HUES6 (cell line): ENCODE measurements around the gene PDE8B.
A peak's percentile ranks its signal among the peaks of the same experiment; 100 is the strongest.

ENCODE experiments used
- H3K27ac ChIP-seq: 2 replicates; pipeline ENCODE4 v1.7.0; 2013; ENCODE audit warnings: low read depth, mild to moderate bottlenecking, low read length, inconsistent platforms
- H3K27me3 ChIP-seq: 2 replicates; pipeline ENCODE4 v1.6.1; 2013; ENCODE audit warnings: low read length; ENCODE audit not compliant: control insufficient read depth, insufficient read depth
- H3K36me3 ChIP-seq: 2 replicates; pipeline ENCODE4 v1.6.1; 2013; ENCODE audit warnings: low read length; ENCODE audit not compliant: control insufficient read depth, insufficient read depth
- H3K4me1 ChIP-seq: 2 replicates; pipeline ENCODE4 v1.6.1; 2013; ENCODE audit warnings: low read length; ENCODE audit not compliant: control insufficient read depth, insufficient read depth
- H3K4me3 ChIP-seq: 2 replicates; pipeline ENCODE4 v1.5.1; 2013; ENCODE audit warnings: low read depth, low read length
- H3K9ac ChIP-seq: one replicate; pipeline ENCODE4 v1.6.1; 2013; ENCODE audit warnings: mild to moderate bottlenecking, low read length
- H3K9me3 ChIP-seq: 2 replicates; pipeline ENCODE4 v1.6.1; 2013; ENCODE audit warnings: low read depth, low read length; ENCODE audit not compliant: control insufficient read depth, insufficient read depth

The PDE8B gene

DNA sequence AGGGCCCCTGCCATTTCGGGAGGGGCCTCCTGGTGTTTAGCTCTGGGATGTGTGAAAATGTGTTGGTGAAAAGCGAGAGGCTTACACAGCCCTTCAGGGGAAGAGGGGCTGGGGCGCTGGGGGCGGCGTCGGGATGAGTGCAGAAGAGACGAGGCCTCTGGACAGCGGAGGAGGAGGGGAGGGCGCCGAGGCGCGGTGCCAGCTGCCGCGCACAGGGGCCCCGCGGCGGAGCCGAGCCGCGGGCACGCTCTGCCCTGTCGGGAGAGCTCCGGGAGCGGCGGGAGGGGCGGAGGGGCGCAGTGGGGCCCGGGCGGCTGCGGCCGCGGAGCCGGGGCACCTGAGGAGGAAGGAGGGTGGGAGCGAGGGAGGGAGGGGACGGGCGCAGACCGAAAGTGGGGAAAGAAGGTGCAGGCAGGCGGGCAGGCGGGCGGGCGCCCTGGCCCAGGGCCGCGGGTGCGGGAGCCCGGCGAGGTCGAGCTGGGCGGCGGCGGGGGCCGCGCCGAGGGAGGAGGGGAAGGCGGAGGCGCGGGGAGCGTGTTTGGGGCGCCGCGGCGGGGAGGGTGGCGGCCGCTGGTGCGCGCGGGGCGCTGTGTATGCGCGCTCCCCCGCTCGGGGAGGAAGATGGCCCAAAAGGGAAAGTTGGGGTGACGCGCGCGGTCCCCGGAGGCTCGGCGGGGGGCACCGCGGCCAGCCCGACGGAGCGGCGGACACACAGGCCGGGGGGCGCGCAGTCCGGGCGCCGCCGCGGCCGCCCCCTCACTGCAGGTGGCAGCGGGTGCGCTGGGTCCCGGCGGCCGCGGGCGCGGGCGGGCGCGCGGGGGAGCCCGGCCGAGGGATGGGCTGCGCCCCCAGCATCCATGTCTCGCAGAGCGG lies at the start of gene PDE8B:
Gene PDE8B, plus strand, starts transcription at position 590 of the 873 bp plus-strand sequence. Its CDS starts 246 bp downstream, at position 836.
- H3K4me1 ChIP-seq: peaks cover 6% of the 10 kb centered on the region; the same call in 1 of the 2 replicates
- H3K9ac ChIP-seq: no peak within 1 kb of the TSS
- no peaks in the 10 kb centered on the region for H3K9me3 ChIP-seq
- H3K27ac ChIP-seq: no peak within 1 kb of the TSS
- H3K27me3 ChIP-seq: peaks cover 87% of the 10 kb centered on the region
- H3K4me3 ChIP-seq: peak within 1 kb of the TSS; percentile 64
- no peaks in the 10 kb centered on the region for H3K36me3 ChIP-seq

DNA sequence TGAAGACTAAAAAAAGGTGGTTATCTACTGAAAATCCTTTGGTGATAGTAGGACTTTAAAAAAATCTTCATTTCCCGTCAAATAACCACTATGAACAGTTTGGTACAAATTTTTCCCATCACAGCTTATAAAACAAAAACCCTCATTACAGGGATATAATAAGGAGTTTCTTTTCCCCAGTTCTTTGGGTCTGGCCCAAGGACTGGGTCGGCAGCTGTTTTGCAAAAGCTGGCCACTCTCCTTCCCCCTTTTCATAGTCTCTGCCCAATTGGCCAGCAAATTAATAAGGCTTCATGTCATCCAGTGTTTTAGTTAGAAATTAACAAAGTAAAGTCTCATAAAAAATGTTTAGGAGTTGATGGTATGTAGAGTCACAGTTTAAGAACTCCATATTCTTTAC lies 47.0 kb upstream of the PDE8B start:
- H3K9me3 ChIP-seq: no peaks in the 10 kb centered on the region
- no peaks in the 10 kb centered on the region for H3K4me1 ChIP-seq
- H3K36me3 ChIP-seq: no peaks in the 10 kb centered on the region
- H3K27ac ChIP-seq: no peak overlapping the region
- no peak overlapping the region for H3K9ac ChIP-seq
- no peaks in the 10 kb centered on the region for H3K27me3 ChIP-seq
- H3K4me3 ChIP-seq: no peak overlapping the region

DNA sequence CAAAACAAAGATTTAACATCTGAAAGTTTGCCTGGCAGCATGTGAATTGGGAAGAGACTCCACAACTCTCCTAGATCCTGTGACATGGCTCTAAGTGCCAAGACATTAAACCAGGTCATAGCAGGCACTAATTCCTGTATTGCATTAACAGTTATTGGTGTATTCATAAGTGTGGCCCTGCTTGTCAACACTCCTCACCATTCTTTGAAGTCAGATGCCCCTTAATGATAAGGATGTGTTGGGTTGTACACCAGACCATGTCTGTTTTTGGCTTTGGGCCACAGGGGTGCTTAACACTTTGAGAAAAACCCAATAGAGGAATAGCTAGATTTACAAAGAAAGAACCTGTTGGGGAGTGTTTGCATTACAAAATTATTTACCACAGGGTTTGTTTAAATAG lies 43.4 kb upstream of the PDE8B start:
- H3K36me3 ChIP-seq: no peaks in the 10 kb centered on the region
- no peak overlapping the region for H3K27ac ChIP-seq
- H3K9me3 ChIP-seq: no peaks in the 10 kb centered on the region
- H3K9ac ChIP-seq: no peak overlapping the region
- no peaks in the 10 kb centered on the region for H3K27me3 ChIP-seq
- H3K4me1 ChIP-seq: no peaks in the 10 kb centered on the region
- H3K4me3 ChIP-seq: no peak overlapping the region

- no peak overlapping the region for H3K4me3 ChIP-seq
- no peaks in the 10 kb centered on the region for H3K36me3 ChIP-seq
- H3K27me3 ChIP-seq: no peaks in the 10 kb centered on the region
- no peak overlapping the region for H3K27ac ChIP-seq
- H3K9me3 ChIP-seq: no peaks in the 10 kb centered on the region
- H3K9ac ChIP-seq: no peak overlapping the region
- H3K4me1 ChIP-seq: no peaks in the 10 kb centered on the region
Measured at GRCh38 chr5:77167695-77168121, 42.8 kb upstream of the PDE8B start.

GRCh38 chr5:77168161-77168878 lies 42.2 kb upstream of the PDE8B start:
- Histone ChIP-seq H3K9ac (no peak overlapping the region), H3K27ac (no peak overlapping the region), H3K36me3 (no peaks in the 10 kb centered on the region), H3K9me3 (no peaks in the 10 kb centered on the region), H3K4me3 (no peak overlapping the region), H3K4me1 (no peaks in the 10 kb centered on the region), H3K27me3 (no peaks in the 10 kb centered on the region)

DNA sequence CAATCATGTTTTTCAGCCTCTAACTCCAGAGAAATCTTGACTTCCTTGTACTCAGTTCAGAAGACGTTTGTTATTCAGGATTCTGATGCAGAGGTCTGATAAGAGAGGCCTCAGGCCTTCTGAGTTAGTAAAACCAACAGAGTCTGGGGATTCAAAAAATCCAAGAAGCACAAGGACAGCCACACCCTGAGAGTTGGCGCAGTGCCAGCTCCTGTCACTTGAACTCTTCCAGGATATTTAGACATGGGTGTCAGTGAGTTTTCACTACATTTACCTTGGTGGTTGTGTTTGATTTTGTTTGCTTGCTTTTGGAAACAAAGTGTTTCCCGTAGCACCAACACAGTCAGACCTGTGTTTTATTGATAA lies 41.6 kb upstream of the PDE8B start:
- Histone ChIP-seq H3K4me1 (no peaks in the 10 kb centered on the region), H3K9ac (no peak overlapping the region), H3K27ac (no peak overlapping the region), H3K27me3 (no peaks in the 10 kb centered on the region), H3K9me3 (no peaks in the 10 kb centered on the region), H3K36me3 (no peaks in the 10 kb centered on the region), H3K4me3 (no peak overlapping the region)

- no peaks in the 10 kb centered on the region for H3K9me3 ChIP-seq
- no peaks in the 10 kb centered on the region for H3K36me3 ChIP-seq
- H3K4me1 ChIP-seq: peaks cover 7% of the 10 kb centered on the region
- H3K27ac ChIP-seq: no peak overlapping the region
- no peak overlapping the region for H3K4me3 ChIP-seq
- H3K9ac ChIP-seq: no peak overlapping the region
- H3K27me3 ChIP-seq: no peaks in the 10 kb centered on the region
Measured at GRCh38 chr5:77170196-77170890, 40.1 kb upstream of the PDE8B start.

DNA sequence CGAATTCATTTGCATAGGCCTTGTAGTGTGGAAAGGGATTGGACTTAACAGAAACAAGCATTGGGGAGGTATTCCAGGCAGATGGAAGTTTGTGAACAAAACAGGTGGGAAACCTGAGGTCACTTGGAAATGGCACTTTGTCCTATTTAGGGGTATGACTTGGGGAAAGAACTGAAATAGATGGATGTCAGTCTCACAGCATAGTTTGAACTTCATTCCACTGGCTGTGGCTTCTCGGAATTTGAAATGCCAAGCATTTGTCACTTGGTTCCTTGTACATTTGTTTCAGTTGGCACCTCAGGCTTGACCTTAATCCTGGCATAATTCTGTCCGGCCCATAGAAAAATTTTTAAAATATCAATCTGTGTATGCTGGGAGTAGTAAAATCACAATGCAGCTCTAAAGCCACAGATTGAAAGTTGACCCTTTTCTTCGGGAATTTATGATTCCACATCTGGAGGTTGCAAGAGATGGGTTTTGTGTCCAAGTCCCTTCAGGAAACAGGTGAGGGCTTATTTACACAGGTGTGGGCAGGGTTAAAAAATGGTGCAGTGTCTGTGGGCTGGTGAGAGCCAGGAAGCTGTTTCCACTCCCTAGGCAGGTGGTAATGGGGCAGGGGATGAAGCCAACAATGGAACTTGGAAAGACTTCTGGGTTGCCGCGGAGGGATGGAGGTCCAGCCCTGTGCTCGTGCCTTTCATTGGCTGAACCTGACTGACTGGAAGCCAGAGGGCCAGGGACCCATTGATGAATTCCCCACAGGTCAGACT lies 39.2 kb upstream of the PDE8B start:
- Histone ChIP-seq H3K36me3 (no peaks in the 10 kb centered on the region), H3K9me3 (no peaks in the 10 kb centered on the region), H3K4me3 (no peak overlapping the region), H3K9ac (no peak overlapping the region), H3K4me1 (peaks cover 9% of the 10 kb centered on the region), H3K27ac (no peak overlapping the region), H3K27me3 (no peaks in the 10 kb centered on the region)

GRCh38 chr5:77172713-77173328 lies 37.7 kb upstream of the PDE8B start:
- H3K9me3 ChIP-seq: no peaks in the 10 kb centered on the region
- H3K4me3 ChIP-seq: no peak overlapping the region
- no peak overlapping the region for H3K27ac ChIP-seq
- no peaks in the 10 kb centered on the region for H3K36me3 ChIP-seq
- H3K27me3 ChIP-seq: no peaks in the 10 kb centered on the region
- H3K9ac ChIP-seq: no peak overlapping the region
- peaks cover 9% of the 10 kb centered on the region for H3K4me1 ChIP-seq

GRCh38 chr5:77174526-77174925 lies 36.0 kb upstream of the PDE8B start:
- H3K27me3 ChIP-seq: peaks cover 9% of the 10 kb centered on the region
- no peak overlapping the region for H3K9ac ChIP-seq
- no peaks in the 10 kb centered on the region for H3K36me3 ChIP-seq
- peaks cover 9% of the 10 kb centered on the region for H3K4me1 ChIP-seq
- no peak overlapping the region for H3K4me3 ChIP-seq
- H3K27ac ChIP-seq: no peak overlapping the region
- H3K9me3 ChIP-seq: no peaks in the 10 kb centered on the region
